Astrocyte (in vitro differentiated cells and primary cell): Measurements from ENCODE around the gene CLDN22.

Experiments
- EZH2 ChIP-seq: IDR thresholded peaks from 2 replicates; pipeline ENCODE4 v1.6.1; 2012; ENCODE audit warnings: mild to moderate bottlenecking, low read length, inconsistent platforms; ENCODE audit not compliant: insufficient read depth
- TF ChIP-seq, protein P1 (sequence below): IDR thresholded peaks from 2 replicates; pipeline ENCODE4 v1.5.1; 2011; ENCODE audit warnings: low read depth, mild to moderate bottlenecking, inconsistent platforms, low read length, moderate library complexity; ENCODE audit not compliant: insufficient read depth

GRCh38 chr4:183324619-183325018 lies 4.5 kb upstream of the CLDN22 start:
- TF ChIP-seq, protein P1, sequence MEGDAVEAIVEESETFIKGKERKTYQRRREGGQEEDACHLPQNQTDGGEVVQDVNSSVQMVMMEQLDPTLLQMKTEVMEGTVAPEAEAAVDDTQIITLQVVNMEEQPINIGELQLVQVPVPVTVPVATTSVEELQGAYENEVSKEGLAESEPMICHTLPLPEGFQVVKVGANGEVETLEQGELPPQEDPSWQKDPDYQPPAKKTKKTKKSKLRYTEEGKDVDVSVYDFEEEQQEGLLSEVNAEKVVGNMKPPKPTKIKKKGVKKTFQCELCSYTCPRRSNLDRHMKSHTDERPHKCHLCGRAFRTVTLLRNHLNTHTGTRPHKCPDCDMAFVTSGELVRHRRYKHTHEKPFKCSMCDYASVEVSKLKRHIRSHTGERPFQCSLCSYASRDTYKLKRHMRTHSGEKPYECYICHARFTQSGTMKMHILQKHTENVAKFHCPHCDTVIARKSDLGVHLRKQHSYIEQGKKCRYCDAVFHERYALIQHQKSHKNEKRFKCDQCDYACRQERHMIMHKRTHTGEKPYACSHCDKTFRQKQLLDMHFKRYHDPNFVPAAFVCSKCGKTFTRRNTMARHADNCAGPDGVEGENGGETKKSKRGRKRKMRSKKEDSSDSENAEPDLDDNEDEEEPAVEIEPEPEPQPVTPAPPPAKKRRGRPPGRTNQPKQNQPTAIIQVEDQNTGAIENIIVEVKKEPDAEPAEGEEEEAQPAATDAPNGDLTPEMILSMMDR: no peak
- TF ChIP-seq EZH2: no peak
